Osteocyte (in vitro differentiated cells): ENCODE data around the gene RNF224. TPM values are rescaled to one million over a fixed set of nuclear protein-coding genes. Genes with fewer than 3 reads are reported as not detected.

ENCODE experiments used
- DNase-seq: peaks from one replicate; pipeline ENCODE4 v3.0.0; 2021; ENCODE audit warnings: mixed read lengths; ENCODE audit not compliant: unreplicated experiment; ENCODE audit errors: extremely low spot score
- H3K27ac Mint-ChIP-seq: one replicate; pipeline ENCODE4 v1.8.0; 2021; ENCODE audit warnings: mild to moderate bottlenecking, mixed read lengths; ENCODE audit not compliant: unreplicated experiment
- H3K27me3 Mint-ChIP-seq: one replicate; pipeline ENCODE4 v1.8.0; 2021; ENCODE audit warnings: mixed read lengths; ENCODE audit not compliant: unreplicated experiment
- H3K36me3 Mint-ChIP-seq: one replicate; pipeline ENCODE4 v1.8.0; 2021; ENCODE audit warnings: mixed read lengths; ENCODE audit not compliant: unreplicated experiment
- H3K4me1 Mint-ChIP-seq: one replicate; pipeline ENCODE4 v1.8.0; 2021; ENCODE audit warnings: mixed read lengths; ENCODE audit not compliant: unreplicated experiment
- H3K4me3 Mint-ChIP-seq: one replicate; pipeline ENCODE4 v1.8.0; 2021; ENCODE audit warnings: mild to moderate bottlenecking, moderate library complexity, mixed read lengths; ENCODE audit not compliant: unreplicated experiment
- H3K9me3 Mint-ChIP-seq: one replicate; pipeline ENCODE4 v1.8.0; 2021; ENCODE audit warnings: mixed read lengths; ENCODE audit not compliant: unreplicated experiment
- CTCF ChIP-seq: fragments of 200-600 bp; sonication (generic); IDR thresholded peaks from 2 replicates; pipeline ENCODE4 v1.5.0; 2021; ENCODE audit warnings: antibody characterized with exemption, mild to moderate bottlenecking, moderate library complexity
- total RNA-seq: library from RNA; stranded (reverse); gene quantifications from 2 replicates; pipeline ENCODE4 v1.2.1, GENCODE V29; 2021

The RNF224 gene
- total RNA-seq, 1 donor from 2014 or later, result not detected

GRCh38 chr9:137217276-137218211 is 9.8 kb upstream of the RNF224 start:
- no peak overlapping the region for H3K4me3 Mint-ChIP-seq
- no peak for DNase-seq
- TF ChIP-seq CTCF, result no peak

GRCh38 chr9:137218212-137218753 is 9.0 kb upstream of the RNF224 start:
- H3K27ac Mint-ChIP-seq, result no peak overlapping the region
- DNase-seq, result no peak
- H3K4me1 Mint-ChIP-seq, result peaks cover 10% of the 10 kb centered on the region
- H3K36me3 Mint-ChIP-seq, result no peaks in the 10 kb centered on the region
- H3K9me3 Mint-ChIP-seq, result no peaks in the 10 kb centered on the region
- no peak for TF ChIP-seq CTCF
- H3K4me3 Mint-ChIP-seq, result no peak overlapping the region
- H3K27me3 Mint-ChIP-seq, result no peaks in the 10 kb centered on the region

More at GRCh38 chr9:137217276-137218211, 9.8 kb upstream of the RNF224 start:
- Mint-ChIP-seq H3K36me3 (peaks cover 3% of the 10 kb centered on the region), H3K27ac (peak overlapping the region; percentile 27), H3K27me3 (no peaks in the 10 kb centered on the region), H3K9me3 (no peaks in the 10 kb centered on the region), H3K4me1 (peaks cover 5% of the 10 kb centered on the region)

- Mint-ChIP-seq H3K4me3 (no peak overlapping the region), H3K36me3 (no peaks in the 10 kb centered on the region), H3K27ac (no peak overlapping the region), H3K27me3 (no peaks in the 10 kb centered on the region), H3K9me3 (no peaks in the 10 kb centered on the region), H3K4me1 (peaks cover 10% of the 10 kb centered on the region)
- TF ChIP-seq CTCF, result no peak
- no peak for DNase-seq
Measured at GRCh38 chr9:137218754-137219271, 8.5 kb upstream of the RNF224 start.

GRCh38 chr9:137219757-137220316 is 7.5 kb upstream of the RNF224 start:
- no peaks in the 10 kb centered on the region for H3K36me3 Mint-ChIP-seq
- H3K4me3 Mint-ChIP-seq, result no peak overlapping the region
- DNase-seq, result no peak
- peaks cover 11% of the 10 kb centered on the region for H3K4me1 Mint-ChIP-seq
- H3K27me3 Mint-ChIP-seq, result no peaks in the 10 kb centered on the region
- H3K27ac Mint-ChIP-seq, result no peak overlapping the region
- no peaks in the 10 kb centered on the region for H3K9me3 Mint-ChIP-seq
- no peak for TF ChIP-seq CTCF
